Measurements from ENCODE around the gene ETFA. TPM values are rescaled to one million over a fixed set of nuclear protein-coding genes. Genes with fewer than 3 reads are reported as not detected.

Gene ETFA
- polyA plus RNA-seq, 2 of the 4 experiments (the other 2 are of a cell fraction), result 243 to 412 TPM

GRCh38 chr15:76333309-76333708 is 22.0 kb upstream of the ETFA start:
- TF ChIP-seq, protein P1, sequence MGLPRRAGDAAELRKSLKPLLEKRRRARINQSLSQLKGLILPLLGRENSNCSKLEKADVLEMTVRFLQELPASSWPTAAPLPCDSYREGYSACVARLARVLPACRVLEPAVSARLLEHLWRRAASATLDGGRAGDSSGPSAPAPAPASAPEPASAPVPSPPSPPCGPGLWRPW (IDR thresholded peaks at IDR 0.05), result no peak
- TF ChIP-seq, protein P2, sequence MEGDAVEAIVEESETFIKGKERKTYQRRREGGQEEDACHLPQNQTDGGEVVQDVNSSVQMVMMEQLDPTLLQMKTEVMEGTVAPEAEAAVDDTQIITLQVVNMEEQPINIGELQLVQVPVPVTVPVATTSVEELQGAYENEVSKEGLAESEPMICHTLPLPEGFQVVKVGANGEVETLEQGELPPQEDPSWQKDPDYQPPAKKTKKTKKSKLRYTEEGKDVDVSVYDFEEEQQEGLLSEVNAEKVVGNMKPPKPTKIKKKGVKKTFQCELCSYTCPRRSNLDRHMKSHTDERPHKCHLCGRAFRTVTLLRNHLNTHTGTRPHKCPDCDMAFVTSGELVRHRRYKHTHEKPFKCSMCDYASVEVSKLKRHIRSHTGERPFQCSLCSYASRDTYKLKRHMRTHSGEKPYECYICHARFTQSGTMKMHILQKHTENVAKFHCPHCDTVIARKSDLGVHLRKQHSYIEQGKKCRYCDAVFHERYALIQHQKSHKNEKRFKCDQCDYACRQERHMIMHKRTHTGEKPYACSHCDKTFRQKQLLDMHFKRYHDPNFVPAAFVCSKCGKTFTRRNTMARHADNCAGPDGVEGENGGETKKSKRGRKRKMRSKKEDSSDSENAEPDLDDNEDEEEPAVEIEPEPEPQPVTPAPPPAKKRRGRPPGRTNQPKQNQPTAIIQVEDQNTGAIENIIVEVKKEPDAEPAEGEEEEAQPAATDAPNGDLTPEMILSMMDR (IDR thresholded peaks at IDR 0.05), result no peak
- TF ChIP-seq ELK1 (IDR thresholded peaks at IDR 0.05; ENCODE audit: low read depth, low read length), result no peak
- TF ChIP-seq MAFK (IDR thresholded peaks at IDR 0.05; ENCODE audit: partially characterized antibody), result no peak
- TF ChIP-seq E2F6 (IDR thresholded peaks at IDR 0.05; ENCODE audit: borderline replicate concordance, low read depth), result no peak
- TF ChIP-seq CBX2 (IDR thresholded peaks at IDR 0.05; ENCODE audit: borderline replicate concordance, low read depth), result no peak
- no peak for TF ChIP-seq ZFP36 (IDR thresholded peaks at IDR 0.05; ENCODE audit: borderline replicate concordance, partially characterized antibody)
- no peak for TF ChIP-seq JUN (IDR thresholded peaks at IDR 0.05)
- no peak for TF ChIP-seq MAZ (IDR thresholded peaks at IDR 0.05; ENCODE audit: borderline replicate concordance, low read depth, low read length)
- no peak for TF ChIP-seq EHMT2 (IDR thresholded peaks at IDR 0.05; ENCODE audit: low read depth)
- no peak for TF ChIP-seq GATA3 (IDR thresholded peaks at IDR 0.05; ENCODE audit: borderline replicate concordance)
- ChIA-PET POLR2A (interaction anchor here (1.6 kb wide), 1 partner anchor 22 kb away, joined by 5 read pairs; the partner anchor contains the start of gene ETFA), CTCF (interaction anchor here (0.6 to 5.3 kb wide), 25 partner anchors 10 to 533 kb away, joined by 3 to 39 read pairs (median 4); partner anchors contain the start of gene ETFA)
- peak overlapping the region; percentile 43 for H3K4me2 ChIP-seq
- no peak for ATAC-seq
- WGBS (ENCODE audit: missing lambda C conversion rate), result 67% methylated on average over 1 of the region's 1 CpG
- no peak for DNase-seq (ENCODE audit: low read depth in 1 of 2, low spot score in 1 of 2)
- H3K9me3 ChIP-seq, result no peaks in the 10 kb centered on the region
- H3K4me1 ChIP-seq, result peaks cover 48% of the 10 kb centered on the region
- H3K4me3 ChIP-seq, result no peak overlapping the region
- H3K27ac ChIP-seq, result peak overlapping the region; percentile 24 to 76; a peak in 5 of 6 replicates
- no peak for FAIRE-seq

GRCh38 chr15:76332796-76333195 is 21.5 kb upstream of the ETFA start:
- Histone ChIP-seq H3K4me3 (no peak overlapping the region), H3K9me3 (no peaks in the 10 kb centered on the region), H3K27ac (peak overlapping the region in 1 of 2 experiments; percentile 76; a peak in 3 of 6 replicates), H3K4me1 (peaks cover 50% of the 10 kb centered on the region), H3K4me2 (no peak overlapping the region)
- ATAC-seq (no peak), DNase-seq (ENCODE audit: low read depth in 1 of 2, low spot score in 1 of 2) (no peak), FAIRE-seq (no peak)
- ChIA-PET POLR2A (interaction anchor here (1.6 kb wide), 1 partner anchor 21 kb away, joined by 5 read pairs; the partner anchor contains the start of gene ETFA), CTCF (interaction anchor here (0.6 to 5.3 kb wide), 15 partner anchors 10 to 534 kb away, joined by 3 to 39 read pairs (median 7); partner anchors contain the start of gene ETFA)
- WGBS (ENCODE audit: missing lambda C conversion rate), result 92% methylated on average over 1 of the region's 1 CpG
- TF ChIP-seq ELK1 (IDR thresholded peaks at IDR 0.05; ENCODE audit: low read depth, low read length), result no peak
- no peak for TF ChIP-seq E2F6 (IDR thresholded peaks at IDR 0.05; ENCODE audit: borderline replicate concordance, low read depth)
- TF ChIP-seq, protein P3, sequence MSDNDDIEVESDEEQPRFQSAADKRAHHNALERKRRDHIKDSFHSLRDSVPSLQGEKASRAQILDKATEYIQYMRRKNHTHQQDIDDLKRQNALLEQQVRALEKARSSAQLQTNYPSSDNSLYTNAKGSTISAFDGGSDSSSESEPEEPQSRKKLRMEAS (IDR thresholded peaks at IDR 0.05), result no peak
- no peak for TF ChIP-seq NFE2L2 (conservative IDR thresholded peaks at IDR 0.05; ENCODE audit: low read length)
- TF ChIP-seq SMC3 (IDR thresholded peaks at IDR 0.05), result no peak

All from A549 (cell line).